Measurements from ENCODE around the gene TMSB4X. TPM values are rescaled to one million over a fixed set of nuclear protein-coding genes. Genes with fewer than 3 reads are reported as not detected.

Gene TMSB4X
- total RNA-seq, 1 experiment from 2014 or later: 2,928 TPM

- in situ Hi-C loops (cut with HindIII; ENCODE audit: low pct_unique_long_range_greater_than_20kb, low sequenced_read_pairs): no loop called here
- POLR2A ChIA-PET: no interaction called here
Observed at GRCh38 chrX:13001097-13001496, 26.2 kb downstream of the TMSB4X start.

GRCh38 chrX:13001961-13002671 lies 27.2 kb downstream of the TMSB4X start:
- ATAC-seq (peak; percentile 48), DNase-seq (ENCODE audit: low read depth, low spot score) (no peak)
- ChIA-PET CTCF (no interaction called here), POLR2A (no interaction called here)
- no TSS peak for BruUV-seq (replicated peaks)
- in situ Hi-C loops (cut with HindIII; ENCODE audit: low pct_unique_long_range_greater_than_20kb, low sequenced_read_pairs) (no loop called here), intact Hi-C loops (cut with micrococcal nuclease; ENCODE audit: unreplicated experiment) (no loop called here)
- H3K4me1 ChIP-seq (ENCODE audit: control insufficient read depth, insufficient read depth, low read length): peaks cover 7% of the 10 kb centered on the region
- TF ChIP-seq REST (IDR thresholded peaks at IDR 0.05; ENCODE audit: insufficient read depth in 1 of 2, low read depth in 2 of 2, low read length in 1 of 2): no peak
- no peak for TF ChIP-seq POLR2AphosphoS5 (IDR thresholded peaks at IDR 0.05; ENCODE audit: low read depth, low read length)
- no peak for TF ChIP-seq TCF7L2 (IDR thresholded peaks at IDR 0.05; ENCODE audit: low read depth, low read length)
- TF ChIP-seq CTCF (IDR thresholded peaks at IDR 0.05): no peak
- no peaks in the 10 kb centered on the region for H3K9me3 ChIP-seq (ENCODE audit: control insufficient read depth, insufficient read depth, low read depth, low read length)
- H3K27me3 ChIP-seq (ENCODE audit: control insufficient read depth, insufficient read depth, low read length): no peaks in the 10 kb centered on the region
- no peaks in the 10 kb centered on the region for H3K36me3 ChIP-seq (ENCODE audit: control insufficient read depth, insufficient read depth, low read length)
- H3K27ac ChIP-seq (ENCODE audit: low read length): peak overlapping the region; percentile 69
- H3K4me3 ChIP-seq (ENCODE audit: low read depth in 2 of 2, low read length in 2 of 2): no peak overlapping the region

More at GRCh38 chrX:13001097-13001496, 26.2 kb downstream of the TMSB4X start:
- no peak overlapping the region for H3K4me3 ChIP-seq (ENCODE audit: low read depth in 2 of 2, low read length in 2 of 2)
- CTCF ChIA-PET: interaction anchor here (0.6 kb wide), 1 partner anchor 30 kb away, joined by 7 read pairs; no protein-coding TSS in a partner anchor
- TF ChIP-seq CTCF (IDR thresholded peaks at IDR 0.05) (no peak), POLR2AphosphoS5 (IDR thresholded peaks at IDR 0.05; ENCODE audit: low read depth, low read length) (no peak)
- no TSS peak for BruUV-seq (replicated peaks)
- no peaks in the 10 kb centered on the region for H3K9me3 ChIP-seq (ENCODE audit: control insufficient read depth, insufficient read depth, low read depth, low read length)
- ATAC-seq (peak; percentile 60; the same call in 1 of the 2 replicates), DNase-seq (ENCODE audit: low read depth, low spot score) (no peak)
- H3K36me3 ChIP-seq (ENCODE audit: control insufficient read depth, insufficient read depth, low read length): no peaks in the 10 kb centered on the region
- H3K27ac ChIP-seq (ENCODE audit: low read length): peak overlapping the region; percentile 71
- intact Hi-C loops (cut with micrococcal nuclease; ENCODE audit: unreplicated experiment): no loop called here
- H3K4me1 ChIP-seq (ENCODE audit: control insufficient read depth, insufficient read depth, low read length): peaks cover 7% of the 10 kb centered on the region
- H3K27me3 ChIP-seq (ENCODE audit: control insufficient read depth, insufficient read depth, low read length): no peaks in the 10 kb centered on the region

Data from Panc1 (cell line).